ENCODE data around the gene ATG7.
"Not testable (repeated sequence)": the region's sequence is repeated elsewhere in the genome, so short reads cannot be mapped to it uniquely, and the experiment has no call there.

ATG7 gene

GRCh38 chr3:11570789-11571495, 298.7 kb downstream of the ATG7 start:
- no peak for DNase-seq

- DNase-seq = not testable (repeated sequence)
These were observed 300.5 kb downstream of the ATG7 start for GRCh38 chr3:11572660-11573059.

- DNase-seq = no peak
These were observed 302.9 kb downstream of the ATG7 start for GRCh38 chr3:11574981-11575669.

- DNase-seq = no peak
These were observed 303.5 kb downstream of the ATG7 start for GRCh38 chr3:11575677-11576076.

- peak; percentile 77 for DNase-seq
These were observed 304.3 kb downstream of the ATG7 start for GRCh38 chr3:11576453-11576852.

GRCh38 chr3:11578169-11578568, 306.0 kb downstream of the ATG7 start:
- DNase-seq = no peak

- DNase-seq = no peak
These were observed 308.4 kb downstream of the ATG7 start for GRCh38 chr3:11580645-11581044.

GRCh38 chr3:11581237-11582190, 309.3 kb downstream of the ATG7 start:
- DNase-seq = no peak

GRCh38 chr3:11582191-11582968, 310.2 kb downstream of the ATG7 start:
- DNase-seq = peak; percentile 90

- no peak for DNase-seq
These were observed 311.0 kb downstream of the ATG7 start for GRCh38 chr3:11583235-11583634.

GRCh38 chr3:11583638-11584046, 311.4 kb downstream of the ATG7 start:
- DNase-seq = no peak

GRCh38 chr3:11584570-11584969, 312.4 kb downstream of the ATG7 start:
- no peak for DNase-seq

- no peak for DNase-seq
These were observed 315.6 kb downstream of the ATG7 start for GRCh38 chr3:11587766-11588165.

GRCh38 chr3:11588338-11588737, 316.1 kb downstream of the ATG7 start:
- DNase-seq = no peak

GRCh38 chr3:11588755-11589154, 316.6 kb downstream of the ATG7 start:
- no peak for DNase-seq

- no peak for DNase-seq
These were observed 317.5 kb downstream of the ATG7 start for GRCh38 chr3:11589706-11590105.

GRCh38 chr3:11591002-11591355, 318.8 kb downstream of the ATG7 start:
- peak; percentile 77 for DNase-seq

- DNase-seq = peak; percentile 60
These were observed 319.4 kb downstream of the ATG7 start for GRCh38 chr3:11591391-11592282.

- peak; percentile 61 for DNase-seq
These were observed 320.5 kb downstream of the ATG7 start for GRCh38 chr3:11592445-11593298.

GRCh38 chr3:11593318-11594034, 321.3 kb downstream of the ATG7 start:
- DNase-seq = no peak

Data from fibroblast of skin of scalp (primary cell).